ENCODE measurements around the gene SORCS2.

- TF ChIP-seq, protein P1, sequence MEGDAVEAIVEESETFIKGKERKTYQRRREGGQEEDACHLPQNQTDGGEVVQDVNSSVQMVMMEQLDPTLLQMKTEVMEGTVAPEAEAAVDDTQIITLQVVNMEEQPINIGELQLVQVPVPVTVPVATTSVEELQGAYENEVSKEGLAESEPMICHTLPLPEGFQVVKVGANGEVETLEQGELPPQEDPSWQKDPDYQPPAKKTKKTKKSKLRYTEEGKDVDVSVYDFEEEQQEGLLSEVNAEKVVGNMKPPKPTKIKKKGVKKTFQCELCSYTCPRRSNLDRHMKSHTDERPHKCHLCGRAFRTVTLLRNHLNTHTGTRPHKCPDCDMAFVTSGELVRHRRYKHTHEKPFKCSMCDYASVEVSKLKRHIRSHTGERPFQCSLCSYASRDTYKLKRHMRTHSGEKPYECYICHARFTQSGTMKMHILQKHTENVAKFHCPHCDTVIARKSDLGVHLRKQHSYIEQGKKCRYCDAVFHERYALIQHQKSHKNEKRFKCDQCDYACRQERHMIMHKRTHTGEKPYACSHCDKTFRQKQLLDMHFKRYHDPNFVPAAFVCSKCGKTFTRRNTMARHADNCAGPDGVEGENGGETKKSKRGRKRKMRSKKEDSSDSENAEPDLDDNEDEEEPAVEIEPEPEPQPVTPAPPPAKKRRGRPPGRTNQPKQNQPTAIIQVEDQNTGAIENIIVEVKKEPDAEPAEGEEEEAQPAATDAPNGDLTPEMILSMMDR (IDR thresholded peaks at IDR 0.05), result no peak
- TF ChIP-seq TCF7L2 (IDR thresholded peaks at IDR 0.05; ENCODE audit: low read depth, low read length), result no peak
Observed at GRCh38 chr4:7447236-7447635, 254.9 kb downstream of the SORCS2 start.

All from Panc1 (cell line).